CD4-positive, alpha-beta T cell treated with Interleukin-4 for 4 hours (primary cell): ENCODE data around the gene ANKRD45.
"Not testable (repeated sequence)": the region's sequence is repeated elsewhere in the genome, so short reads cannot be mapped to it uniquely, and the experiment has no call there.

Experiments
- DNase-seq: peaks from one replicate; pipeline ENCODE4 v3.0.0-alpha.2; 2020

ANKRD45 gene

DNA sequence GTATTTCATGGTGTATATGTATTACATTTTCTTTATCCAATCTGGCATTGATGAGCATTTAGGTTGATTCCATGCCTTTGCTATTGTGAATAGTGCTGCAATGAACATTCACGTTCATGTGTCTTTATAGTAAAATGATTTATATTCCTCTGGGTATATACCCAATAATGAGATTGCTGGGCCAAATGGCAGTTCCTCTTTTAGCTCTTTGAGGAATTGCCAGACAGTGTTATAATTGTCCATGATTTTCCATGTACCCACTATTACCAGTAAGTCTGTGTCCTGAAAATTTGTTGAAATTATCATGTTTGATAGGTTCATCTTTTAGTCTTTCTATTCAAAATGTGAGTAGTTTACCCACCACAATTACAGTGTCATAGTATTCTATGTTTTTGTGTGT lies 101.2 kb downstream of the ANKRD45 start:
- DNase-seq, result no peak

DNA sequence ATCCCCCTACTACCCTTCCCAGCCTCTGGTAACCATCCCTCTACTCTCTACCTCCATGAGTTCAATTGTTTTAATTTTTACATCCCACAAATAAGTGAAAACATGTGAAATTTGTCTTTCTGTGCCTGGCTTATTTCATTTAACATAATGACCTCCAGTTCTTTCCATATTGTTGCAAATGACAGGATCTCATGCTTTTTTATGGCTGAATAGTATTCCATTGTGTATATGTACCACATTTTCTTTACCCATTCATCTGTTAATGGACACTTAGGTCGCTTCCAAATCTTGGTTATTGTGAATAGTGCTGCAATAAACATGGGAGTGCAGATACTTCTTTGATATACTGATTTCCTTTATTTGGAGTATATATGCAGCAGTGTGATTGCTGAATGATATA lies 105.8 kb downstream of the ANKRD45 start:
- not testable (repeated sequence) for DNase-seq

DNA sequence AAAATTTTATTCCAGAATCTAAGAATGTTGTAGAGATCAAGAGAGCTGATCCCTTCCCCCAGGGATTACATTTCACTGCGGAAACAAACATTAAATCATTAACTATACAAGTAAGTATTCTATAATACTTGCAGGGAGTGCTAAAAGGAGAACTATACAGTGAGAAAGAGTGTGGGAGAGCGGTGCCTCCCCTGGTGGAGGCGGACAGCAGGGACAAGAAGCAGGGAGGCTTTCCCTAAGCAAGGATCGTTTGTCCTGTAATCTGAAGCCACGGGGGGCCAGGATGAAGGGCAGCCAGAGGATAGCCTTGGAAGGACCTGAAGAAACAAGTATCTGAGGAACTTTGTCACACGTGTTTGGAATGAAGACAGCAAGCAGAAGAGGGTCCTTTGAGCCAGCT lies 106.8 kb downstream of the ANKRD45 start:
- DNase-seq, result no peak

DNA sequence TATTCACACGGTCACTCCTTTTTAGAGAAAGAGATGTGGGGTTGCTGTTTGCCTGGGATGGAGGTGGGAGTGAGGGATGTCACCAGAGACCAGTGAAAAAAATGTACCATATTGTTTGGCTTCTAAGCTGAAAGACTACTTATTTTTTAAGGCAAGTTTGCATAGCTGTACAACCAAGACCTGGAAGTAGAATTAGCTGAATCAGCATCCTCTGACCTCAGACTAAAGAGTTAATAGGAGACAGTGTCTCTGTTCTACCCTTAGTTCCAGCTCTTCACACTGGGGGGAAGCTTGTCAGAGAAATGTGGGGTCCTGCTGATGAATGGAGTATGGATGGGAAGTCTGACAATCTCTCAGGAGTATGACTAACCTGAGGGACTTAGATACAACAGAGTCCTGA lies 108.4 kb downstream of the ANKRD45 start:
- no peak for DNase-seq

DNA sequence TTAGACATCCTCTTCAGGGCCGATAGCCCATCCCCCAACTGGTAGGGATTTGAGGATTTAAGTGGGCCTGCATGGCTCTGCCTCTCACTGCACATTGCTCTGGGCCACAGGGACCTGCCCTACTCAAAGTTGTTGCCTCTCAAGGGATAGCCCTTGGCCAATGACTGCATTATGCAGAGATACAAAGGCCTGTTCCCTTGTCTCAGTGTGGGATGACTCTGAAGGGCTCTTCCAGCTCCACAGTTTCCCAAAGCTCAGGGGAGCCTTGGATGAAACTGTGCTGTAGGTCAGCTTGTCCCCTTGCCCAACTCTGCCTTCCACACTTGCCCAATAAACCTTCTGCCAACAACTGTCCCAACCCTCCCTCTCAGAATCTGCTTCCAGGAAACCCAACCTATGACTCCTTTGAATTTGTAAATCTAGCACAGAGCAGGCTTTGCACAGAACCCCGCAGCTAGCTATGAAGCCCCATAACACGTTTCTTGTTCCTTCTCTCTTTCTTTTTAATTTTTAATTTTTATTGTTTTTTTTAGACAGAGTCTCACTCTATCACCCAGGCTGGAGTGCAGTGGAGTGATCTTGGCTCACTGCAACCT lies 109.3 kb downstream of the ANKRD45 start:
- no peak for DNase-seq
